HepG2 (cell line): ENCODE results near the gene ATP6V0A1. TPM values are rescaled to one million over a fixed set of nuclear protein-coding genes. Genes with fewer than 3 reads are reported as not detected.

Experiments
- ARNTL ChIP-seq: sonication (generic); formaldehyde crosslinking; IDR thresholded peaks from 2 replicates; pipeline ENCODE4 v1.4.0; 2020; ENCODE audit warnings: mild to moderate bottlenecking, missing genetic modification reagents
- ATRX ChIP-seq: sonication (generic); formaldehyde crosslinking; IDR thresholded peaks from 2 replicates; pipeline ENCODE4 v1.4.0; 2020; ENCODE audit warnings: missing genetic modification reagents, borderline replicate concordance
- FOSL1 ChIP-seq: sonication (generic); formaldehyde crosslinking; IDR thresholded peaks from 2 replicates; pipeline ENCODE4 v1.9.0; 2021; ENCODE audit warnings: missing genetic modification reagents, borderline replicate concordance
- GATA4 ChIP-seq: sonication (generic); IDR thresholded peaks from 2 replicates; pipeline ENCODE4 v1.6.1; 2016; ENCODE audit warnings: antibody characterized with exemption, low read depth, borderline replicate concordance
- MBNL3 ChIP-seq: fragments of 250-450 bp; sonication (Bioruptor Pico); conservative IDR thresholded peaks from 2 replicates; pipeline ENCODE4 v1.8.0; 2022; ENCODE audit warnings: mild to moderate bottlenecking, inconsistent platforms
- MIER3 ChIP-seq: IDR thresholded peaks from 2 replicates; pipeline ENCODE4 v1.6.1; 2016; ENCODE audit warnings: missing compliant biosample characterization, borderline replicate concordance
- NCOR1 ChIP-seq: fragments of 200-600 bp; sonication (generic); IDR thresholded peaks from 2 replicates; pipeline ENCODE4 v1.7.0; 2017; ENCODE audit warnings: antibody characterized with exemption, low read length, borderline replicate concordance
- POGZ ChIP-seq: sonication (generic); formaldehyde crosslinking; IDR thresholded peaks from 2 replicates; pipeline ENCODE4 v1.4.0; 2020; ENCODE audit warnings: mild to moderate bottlenecking, missing genetic modification reagents
- RERE ChIP-seq: IDR thresholded peaks from 2 replicates; pipeline ENCODE4 v1.6.1; 2016; ENCODE audit warnings: low read depth, missing genetic modification reagents, missing compliant biosample characterization
- REXO4 ChIP-seq: sonication (generic); formaldehyde crosslinking; IDR thresholded peaks from 2 replicates; pipeline ENCODE4 v1.8.0; 2022; ENCODE audit warnings: missing genetic modification reagents, mild to moderate bottlenecking, borderline replicate concordance
- RORA ChIP-seq: sonication (generic); formaldehyde crosslinking; IDR thresholded peaks from 2 replicates; pipeline ENCODE4 v1.5.0; 2020; ENCODE audit warnings: mild to moderate bottlenecking, missing genetic modification reagents, moderate library complexity
- SIN3B ChIP-seq: fragments of 150-350 bp; IDR thresholded peaks from 2 replicates; pipeline ENCODE4 v1.6.1; 2014; ENCODE audit warnings: low read length
- SMC3 ChIP-seq: IDR thresholded peaks from 2 replicates; pipeline ENCODE4 v1.6.1; 2011; ENCODE audit warnings: low read length, improper control_type of control experiment
- STAT6 ChIP-seq: sonication (generic); formaldehyde crosslinking; IDR thresholded peaks from 2 replicates; pipeline ENCODE4 v1.4.0; 2020; ENCODE audit warnings: missing genetic modification reagents, mild to moderate bottlenecking, borderline replicate concordance
- ZMAT3 ChIP-seq: sonication (generic); formaldehyde crosslinking; conservative IDR thresholded peaks from 2 replicates; pipeline ENCODE4 v1.7.0; 2021; ENCODE audit warnings: missing genetic modification reagents
- ZNF121 ChIP-seq: sonication (generic); formaldehyde crosslinking; IDR thresholded peaks from 2 replicates; pipeline ENCODE4 v1.5.0; 2020; ENCODE audit warnings: mild to moderate bottlenecking, missing genetic modification reagents
- ZNF136 ChIP-seq: sonication (generic); formaldehyde crosslinking; IDR thresholded peaks from 2 replicates; pipeline ENCODE4 v1.8.1; 2022; ENCODE audit warnings: low read depth, mild to moderate bottlenecking, moderate library complexity, missing genetic modification reagents
- ZNF552 ChIP-seq: sonication (generic); formaldehyde crosslinking; IDR thresholded peaks from 2 replicates; pipeline ENCODE4 v1.9.0; 2022; ENCODE audit warnings: missing genetic modification reagents, mild to moderate bottlenecking, borderline replicate concordance
- ZNF773 ChIP-seq: sonication (generic); formaldehyde crosslinking; IDR thresholded peaks from 2 replicates; pipeline ENCODE4 v1.4.0; 2020; ENCODE audit warnings: missing genetic modification reagents, borderline replicate concordance
- ZNF841 ChIP-seq: sonication (generic); formaldehyde crosslinking; IDR thresholded peaks from 2 replicates; pipeline ENCODE4 v1.8.1; 2023; ENCODE audit warnings: missing genetic modification reagents, borderline replicate concordance
- ZNF883 ChIP-seq: sonication (generic); formaldehyde crosslinking; IDR thresholded peaks from 2 replicates; pipeline ENCODE4 v1.5.1; 2020; ENCODE audit warnings: mild to moderate bottlenecking, missing genetic modification reagents; ENCODE audit errors: not compliant biosample characterization
- ZNF891 ChIP-seq: sonication (generic); formaldehyde crosslinking; IDR thresholded peaks from 2 replicates; pipeline ENCODE4 v1.5.0; 2020; ENCODE audit warnings: mild to moderate bottlenecking, missing genetic modification reagents
- ZSCAN21 ChIP-seq: sonication (generic); formaldehyde crosslinking; IDR thresholded peaks from 2 replicates; pipeline ENCODE4 v1.8.0; 2022; ENCODE audit warnings: mild to moderate bottlenecking, missing genetic modification reagents, moderate library complexity, borderline replicate concordance
- polyA plus RNA-seq, 8 experiments: library from polyadenylated mRNA; depleted of rRNA in 3 of 8; stranded (reverse) in 7 of 8; unstranded in 1 of 8; fragments of >200 nt; fragmentation: Illumina TruSeq in 4 of 8; extraction: Trizol in 4 of 8; gene quantifications; 2 replicates each; pipeline versions ENCODE4 v1.2.1 to v1.2.3, GENCODE V29; 2011 to 2016; ENCODE audit warnings: low read depth in 4 of 8, missing spikeins in 1 of 8, mixed read lengths in 1 of 8; ENCODE audit not compliant: insufficient read depth in 1 of 8
- total RNA-seq, 5 experiments: library from RNA; depleted of rRNA; stranded (reverse); fragments of >200 nt; fragmentation: Illumina TruSeq; extraction: Trizol; gene quantifications; 2 replicates each; pipeline ENCODE4 v1.2.3, GENCODE V29; 2016; ENCODE audit warnings: low read depth in 1 of 5

The ATP6V0A1 gene
- total and polyA plus RNA-seq, 2 of the 13 experiments (the other 11 are each of a cell fraction or from before 2014, with no cell fraction given), result 27.9 to 54.1 TPM

- no peak for TF ChIP-seq STAT6 (CRISPR knock-in tag)
- TF ChIP-seq ZNF891 (CRISPR knock-in tag), result no peak
- TF ChIP-seq ZNF841 (CRISPR knock-in tag), result no peak
- TF ChIP-seq ZSCAN21 (CRISPR knock-in tag), result no peak; the same call in 1 of the 2 replicates
- no peak for TF ChIP-seq NCOR1
- TF ChIP-seq ARNTL, result peak; percentile 96
- no peak for TF ChIP-seq FOSL1 (CRISPR knock-in tag)
- TF ChIP-seq REXO4 (CRISPR knock-in tag), result no peak
- TF ChIP-seq SMC3, result no peak
- TF ChIP-seq GATA4, result no peak
- no peak for TF ChIP-seq MBNL3 (CRISPR knock-in tag)
- peak; percentile 58; the same call in 1 of the 2 replicates for TF ChIP-seq ZMAT3 (CRISPR knock-in tag)
- TF ChIP-seq ZNF773, result no peak; the same call in 1 of the 2 replicates
- TF ChIP-seq ZNF121 (CRISPR knock-in tag), result no peak
- no peak for TF ChIP-seq ATRX (CRISPR knock-in tag)
- TF ChIP-seq ZNF552 (CRISPR knock-in tag), result 0 out of 2 replicates have a peak, but pooled peaks have one; percentile 35
- TF ChIP-seq ZNF136, result no peak
- peak; percentile 79; the same call in 1 of the 2 replicates for TF ChIP-seq MIER3 (CRISPR knock-in tag)
- TF ChIP-seq POGZ, result peak; percentile 84
- peak; percentile 51 for TF ChIP-seq ZNF883 (CRISPR knock-in tag)
- 0 out of 2 replicates have a peak, but pooled peaks have one; percentile 50 for TF ChIP-seq SIN3B
- TF ChIP-seq RERE (CRISPR knock-in tag), result no peak
- TF ChIP-seq RORA, result no peak
Measured at GRCh38 chr17:42458497-42459255, at the start of gene ATP6V0A1 (continued).
